ENCODE results near the gene KIAA1210.

KIAA1210 gene

GRCh38 chrX:119101168-119101567 is 26.4 kb downstream of the KIAA1210 start:
- no peaks in the 10 kb centered on the region for H3K36me3 ChIP-seq (ENCODE audit: insufficient read depth, low read length)
- TF ChIP-seq CTCF (IDR thresholded peaks at IDR 0.05; ENCODE audit: low read length) (no peak), EZH2 (IDR thresholded peaks at IDR 0.05; ENCODE audit: borderline replicate concordance, low read length) (no peak)
- H3K4me3 ChIP-seq (ENCODE audit: low read depth, low read length, poor library complexity, severe bottlenecking) = no peak overlapping the region
- no peaks in the 10 kb centered on the region for H4K20me1 ChIP-seq (ENCODE audit: insufficient read depth, low read length)
- H3K79me2 ChIP-seq (ENCODE audit: insufficient read depth, low read length) = no peaks in the 10 kb centered on the region
- no peaks in the 10 kb centered on the region for H3K9me2 ChIP-seq (ENCODE audit: low read depth, low read length)
- H3K4me2 ChIP-seq (ENCODE audit: low read length) = no peak overlapping the region
- H3F3A ChIP-seq (ENCODE audit: insufficient read depth, low read length) = no peaks in the 10 kb centered on the region
- no peak overlapping the region for H2AFZ ChIP-seq (ENCODE audit: low read length)
- H3K9ac ChIP-seq (ENCODE audit: low read length) = no peak overlapping the region
- H3K9me3 ChIP-seq (ENCODE audit: low read length) = no peaks in the 10 kb centered on the region
- no peaks in the 10 kb centered on the region for H3K27me3 ChIP-seq (ENCODE audit: insufficient read depth, low read length)
- H3K27ac ChIP-seq (ENCODE audit: low read depth, low read length, poor library complexity, severe bottlenecking) = no peak overlapping the region
- no peaks in the 10 kb centered on the region for H3K4me1 ChIP-seq (ENCODE audit: insufficient read depth, low read length, severe bottlenecking)

- H3K9me3 ChIP-seq (ENCODE audit: low read length) = no peaks in the 10 kb centered on the region
- no peak overlapping the region for H2AFZ ChIP-seq (ENCODE audit: low read length)
- H4K20me1 ChIP-seq (ENCODE audit: insufficient read depth, low read length) = no peaks in the 10 kb centered on the region
- H3F3A ChIP-seq (ENCODE audit: insufficient read depth, low read length) = no peaks in the 10 kb centered on the region
- no peaks in the 10 kb centered on the region for H3K4me1 ChIP-seq (ENCODE audit: insufficient read depth, low read length, severe bottlenecking)
- TF ChIP-seq EZH2 (IDR thresholded peaks at IDR 0.05; ENCODE audit: borderline replicate concordance, low read length) = no peak
- no peak for TF ChIP-seq CTCF (IDR thresholded peaks at IDR 0.05; ENCODE audit: low read length)
- H3K27me3 ChIP-seq (ENCODE audit: insufficient read depth, low read length) = no peaks in the 10 kb centered on the region
- no peak overlapping the region for H3K9ac ChIP-seq (ENCODE audit: low read length)
- H3K4me3 ChIP-seq (ENCODE audit: low read depth, low read length, poor library complexity, severe bottlenecking) = no peak overlapping the region
- no peaks in the 10 kb centered on the region for H3K9me2 ChIP-seq (ENCODE audit: low read depth, low read length)
- H3K79me2 ChIP-seq (ENCODE audit: insufficient read depth, low read length) = no peaks in the 10 kb centered on the region
- H3K27ac ChIP-seq (ENCODE audit: low read depth, low read length, poor library complexity, severe bottlenecking) = no peak overlapping the region
- H3K4me2 ChIP-seq (ENCODE audit: low read length) = no peak overlapping the region
- H3K36me3 ChIP-seq (ENCODE audit: insufficient read depth, low read length) = no peaks in the 10 kb centered on the region
Measured at GRCh38 chrX:119095936-119096335, 31.7 kb downstream of the KIAA1210 start.

- H3K27ac ChIP-seq (ENCODE audit: low read depth, low read length, poor library complexity, severe bottlenecking) = no peak overlapping the region
- H4K20me1 ChIP-seq (ENCODE audit: insufficient read depth, low read length) = no peaks in the 10 kb centered on the region
- H3F3A ChIP-seq (ENCODE audit: insufficient read depth, low read length) = no peaks in the 10 kb centered on the region
- no peak overlapping the region for H3K9ac ChIP-seq (ENCODE audit: low read length)
- no peaks in the 10 kb centered on the region for H3K36me3 ChIP-seq (ENCODE audit: insufficient read depth, low read length)
- no peaks in the 10 kb centered on the region for H3K4me1 ChIP-seq (ENCODE audit: insufficient read depth, low read length, severe bottlenecking)
- no peak overlapping the region for H2AFZ ChIP-seq (ENCODE audit: low read length)
- no peaks in the 10 kb centered on the region for H3K79me2 ChIP-seq (ENCODE audit: insufficient read depth, low read length)
- no peak overlapping the region for H3K4me3 ChIP-seq (ENCODE audit: low read depth, low read length, poor library complexity, severe bottlenecking)
- TF ChIP-seq EZH2 (IDR thresholded peaks at IDR 0.05; ENCODE audit: borderline replicate concordance, low read length) (no peak), CTCF (IDR thresholded peaks at IDR 0.05; ENCODE audit: low read length) (no peak)
- no peak overlapping the region for H3K4me2 ChIP-seq (ENCODE audit: low read length)
- no peaks in the 10 kb centered on the region for H3K27me3 ChIP-seq (ENCODE audit: insufficient read depth, low read length)
- H3K9me3 ChIP-seq (ENCODE audit: low read length) = no peaks in the 10 kb centered on the region
- no peaks in the 10 kb centered on the region for H3K9me2 ChIP-seq (ENCODE audit: low read depth, low read length)
Measured at GRCh38 chrX:119094819-119095218, 32.8 kb downstream of the KIAA1210 start.

All from OCI-LY1 (cell line).